GM19240 (cell line): ENCODE measurements around the gene CHI3L1.

ENCODE experiments used
- DNase-seq: peaks from one replicate; pipeline ENCODE4 v3.0.0; 2011; ENCODE audit warnings: low spot score; ENCODE audit not compliant: insufficient read length

CHI3L1 gene

DNA sequence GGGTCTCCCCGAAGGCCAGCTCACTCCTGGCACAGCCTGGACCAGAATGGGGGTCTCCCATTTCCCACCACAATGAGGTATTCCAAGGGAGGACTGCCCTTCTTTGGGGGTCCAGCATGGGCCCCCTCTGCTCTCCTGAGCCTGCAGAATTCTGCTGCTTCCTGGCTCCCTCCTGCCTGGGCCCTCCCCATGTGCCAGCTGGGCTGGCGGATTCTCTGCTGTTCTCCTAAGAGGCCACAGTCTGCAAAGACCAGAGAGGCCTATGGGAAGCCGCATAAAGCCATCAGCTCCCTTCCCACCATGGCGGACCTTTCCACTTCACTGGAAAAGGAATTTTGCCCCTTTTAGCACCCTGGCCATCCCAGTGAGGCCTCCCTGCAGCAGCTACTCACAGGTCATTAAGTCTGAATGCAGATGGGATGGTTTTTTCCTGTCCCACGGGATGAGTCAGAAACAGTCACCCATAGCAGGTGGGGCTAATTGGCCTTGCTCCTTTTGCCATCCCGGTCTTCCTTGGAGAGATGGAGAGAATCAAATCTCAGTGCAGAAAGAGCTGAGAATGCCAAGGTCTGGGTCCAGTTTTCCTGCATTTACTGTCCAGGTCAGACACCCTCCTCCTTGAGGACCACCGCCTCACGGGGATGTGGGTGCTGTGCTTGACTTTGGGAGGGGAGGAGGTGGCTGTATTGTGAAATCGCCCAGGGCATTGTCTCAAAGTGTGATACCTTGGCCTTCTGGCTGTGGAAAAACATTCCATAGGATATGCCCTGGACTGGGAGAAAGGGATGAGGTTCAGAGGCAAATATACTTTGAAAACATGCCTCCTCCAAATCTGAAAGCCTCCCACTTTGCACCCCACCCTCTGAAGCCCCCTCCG lies 34.1 kb downstream of the CHI3L1 start:
- no peak for DNase-seq

DNA sequence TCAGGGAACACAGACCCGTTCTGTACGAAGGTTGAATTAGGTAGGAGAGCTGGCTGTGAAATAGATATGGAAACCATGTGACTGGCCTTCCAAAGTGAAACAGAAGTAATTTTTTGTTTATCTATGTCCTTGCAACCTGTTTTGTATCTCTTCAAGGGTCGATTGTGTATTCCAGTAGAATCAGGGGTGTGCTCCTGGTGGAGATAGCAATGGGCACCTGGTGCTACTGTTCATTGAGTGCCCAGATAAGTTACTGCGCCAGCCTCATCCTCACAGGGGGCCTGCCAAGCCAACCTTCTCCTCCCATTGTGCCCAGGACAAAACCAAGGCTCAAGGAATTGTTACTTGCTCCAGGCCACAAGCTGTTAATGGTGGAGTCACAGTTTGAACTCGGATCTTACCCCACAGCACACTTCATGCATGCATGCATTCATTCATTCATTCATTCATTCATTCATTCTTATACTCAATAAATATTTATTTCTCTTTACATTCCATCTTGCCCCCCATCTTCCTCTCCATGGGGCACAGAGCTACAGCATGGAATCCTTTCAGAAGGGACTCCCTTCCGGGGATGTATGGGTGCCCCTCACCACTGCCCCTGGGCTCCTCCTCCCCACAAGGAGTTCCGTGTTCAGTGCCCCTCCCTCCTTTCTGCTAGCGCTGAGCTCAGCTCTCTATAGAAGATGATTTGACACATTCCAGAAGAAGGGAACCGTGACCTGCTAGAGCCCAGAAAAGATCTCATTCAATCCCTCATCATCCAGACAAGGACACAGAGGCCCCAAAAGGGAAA lies 34.9 kb downstream of the CHI3L1 start:
- DNase-seq: no peak

DNA sequence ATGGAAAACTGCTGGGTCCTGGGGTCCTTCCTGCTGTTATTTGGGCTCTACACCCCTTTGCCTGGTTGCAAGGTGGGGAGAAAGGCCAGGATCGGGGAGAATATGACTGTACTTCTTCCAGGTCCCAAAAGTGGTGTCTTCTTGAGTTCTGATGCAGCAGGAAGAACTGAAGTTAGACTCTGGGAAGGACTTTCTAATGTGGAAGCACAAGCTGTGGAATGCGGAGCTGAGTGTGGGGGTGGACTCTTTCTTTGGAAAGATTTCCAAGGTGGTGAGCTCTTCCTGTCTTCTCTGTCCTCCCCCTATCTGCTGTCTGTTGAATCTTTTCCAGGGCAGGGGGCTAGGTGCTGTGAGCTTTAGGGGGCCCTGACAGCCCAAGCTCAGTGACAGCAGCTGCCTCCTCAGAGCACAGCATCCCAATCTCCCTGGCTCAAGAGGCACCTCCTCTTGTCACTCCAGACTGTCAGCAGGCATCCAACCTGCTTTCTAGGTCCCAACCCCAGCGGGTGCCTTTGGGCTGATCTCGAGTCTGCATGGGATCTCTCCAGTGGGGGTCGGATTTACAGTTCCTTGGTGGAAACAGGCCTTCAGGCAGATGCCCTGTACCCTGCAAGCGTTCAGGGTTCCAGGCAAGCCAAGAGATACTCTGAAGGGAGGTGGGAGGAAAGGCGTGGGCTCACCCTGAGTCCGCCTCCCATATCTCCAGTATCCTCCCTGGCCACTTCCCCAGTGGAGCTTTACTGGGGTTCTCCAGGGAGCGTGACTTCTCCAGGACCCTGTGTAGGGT lies 35.8 kb downstream of the CHI3L1 start:
- no peak for DNase-seq

DNA sequence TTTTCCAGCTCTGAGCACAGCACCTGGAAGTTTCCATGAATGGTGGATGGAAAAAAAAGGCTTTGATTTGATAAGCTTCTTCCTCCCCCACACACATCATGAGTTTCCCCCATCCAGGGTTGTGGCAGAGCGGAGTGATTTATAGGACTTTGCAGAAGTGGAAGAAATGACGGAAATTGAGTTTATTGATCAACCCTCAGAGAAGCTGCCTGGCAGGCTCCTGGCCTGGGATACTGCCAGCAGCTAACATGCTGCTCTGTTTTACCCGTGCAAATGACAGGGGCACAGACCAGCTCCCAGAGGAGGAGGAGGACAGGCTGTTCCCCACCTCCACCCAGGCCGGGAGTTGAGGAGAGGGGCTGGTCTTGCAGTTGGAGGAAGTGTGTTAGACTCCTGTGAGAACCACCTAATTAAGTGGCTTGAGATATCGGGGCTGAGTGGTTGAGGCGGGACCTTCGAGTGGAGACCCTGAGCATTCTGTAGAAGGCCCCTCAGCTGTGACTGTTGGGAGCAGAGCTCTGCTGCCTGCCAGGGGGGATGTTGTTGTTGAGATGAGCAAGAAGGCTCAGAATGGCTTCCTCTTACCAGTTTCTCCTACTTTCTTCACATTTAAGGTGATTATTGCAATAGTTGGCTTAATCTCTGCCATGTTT lies 37.2 kb downstream of the CHI3L1 start:
- DNase-seq: no peak

DNA sequence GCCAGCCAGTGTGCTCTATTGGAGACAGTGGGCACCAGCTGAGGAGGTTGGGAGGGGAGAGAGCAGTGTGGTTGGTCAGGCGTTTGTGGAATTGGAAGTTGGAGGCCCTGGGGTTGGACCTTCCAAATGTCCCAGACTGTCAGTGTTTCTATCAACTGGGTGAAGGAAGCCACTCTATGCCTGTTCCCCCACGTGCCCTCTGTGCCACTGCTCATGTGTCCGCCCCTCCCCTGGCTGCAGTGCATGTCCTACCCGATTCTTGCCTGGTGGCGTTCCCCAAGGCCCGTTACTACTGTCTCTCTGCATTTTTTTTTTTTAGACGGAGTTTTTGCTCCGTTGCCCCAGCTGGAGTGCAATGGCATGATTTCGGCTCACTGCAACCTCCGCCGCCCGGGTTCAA lies 37.9 kb downstream of the CHI3L1 start:
- DNase-seq: no peak

DNA sequence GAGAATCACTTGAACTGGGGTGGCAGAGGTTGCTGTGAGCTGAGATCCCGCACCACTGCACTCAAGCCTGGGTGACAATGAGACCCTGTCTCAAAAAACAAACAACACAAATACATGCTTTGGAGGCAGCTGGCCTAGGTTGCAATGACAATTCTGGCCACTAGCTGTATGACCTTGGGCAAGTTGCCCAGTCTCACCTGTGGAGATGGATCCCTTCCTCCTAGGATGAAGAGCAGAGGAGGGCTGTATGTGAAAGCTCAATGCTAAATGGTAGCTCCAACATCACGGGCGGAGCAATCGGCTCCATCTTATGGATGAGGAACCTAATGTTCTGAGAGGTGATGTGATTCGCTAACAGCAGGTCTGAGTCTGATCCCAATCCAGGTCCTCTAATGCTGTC lies 38.4 kb downstream of the CHI3L1 start:
- DNase-seq: no peak

DNA sequence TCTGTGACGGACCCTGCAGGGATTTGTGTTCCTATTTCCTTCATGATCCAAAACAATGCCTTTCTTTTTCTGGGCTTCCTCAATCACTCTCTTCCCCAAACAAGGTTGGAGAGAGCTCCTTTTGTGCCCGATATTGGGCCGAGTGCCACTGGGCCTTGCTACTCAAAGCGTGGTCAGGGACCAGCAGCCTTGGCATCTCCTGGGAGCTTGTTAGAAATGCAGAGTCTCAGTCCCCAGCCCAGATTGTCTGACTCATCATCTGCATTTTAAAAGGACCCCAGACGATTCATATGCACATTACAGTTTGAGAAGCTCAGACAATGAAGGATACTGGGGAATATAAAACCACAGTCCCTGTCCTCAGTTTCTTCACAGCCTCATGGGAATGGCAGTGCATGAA lies 39.1 kb downstream of the CHI3L1 start:
- DNase-seq: no peak

DNA sequence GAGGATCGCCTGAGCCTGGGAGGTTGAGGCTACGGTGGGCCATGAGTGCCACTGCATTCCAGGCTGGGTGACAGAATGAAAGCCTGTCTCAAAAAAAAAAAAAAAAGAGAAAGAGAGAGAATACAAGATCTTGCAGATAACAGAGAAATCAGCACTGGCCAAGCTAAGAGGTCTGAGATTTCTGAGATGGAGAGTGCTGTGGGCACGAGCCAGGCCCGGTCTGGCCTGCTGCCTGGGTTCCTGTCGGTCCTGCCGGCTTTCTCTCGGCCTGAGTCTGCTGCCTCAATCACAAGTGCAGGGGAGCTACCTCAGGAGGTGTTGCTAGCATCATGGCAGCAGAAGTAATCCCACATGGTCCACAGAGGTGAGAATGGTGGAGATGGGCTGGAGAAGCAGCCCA lies 40.0 kb downstream of the CHI3L1 start:
- no peak for DNase-seq

DNA sequence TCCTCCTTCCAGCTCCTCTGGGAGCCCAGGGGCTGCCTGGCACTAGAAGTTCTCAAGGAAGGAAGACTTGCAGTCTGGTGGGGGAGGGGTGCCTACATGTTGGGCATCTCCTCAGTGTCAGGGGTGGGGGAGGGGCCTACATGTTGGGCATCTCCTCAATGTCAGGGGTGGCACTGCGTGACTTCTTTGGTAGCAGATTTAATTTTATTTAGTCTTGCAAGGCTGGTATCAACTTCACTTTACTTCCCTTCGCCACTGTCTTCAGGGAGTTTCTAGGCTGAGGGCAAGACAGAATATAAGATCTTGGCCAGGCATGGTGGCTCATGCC lies 40.5 kb downstream of the CHI3L1 start:
- DNase-seq: no peak

DNA sequence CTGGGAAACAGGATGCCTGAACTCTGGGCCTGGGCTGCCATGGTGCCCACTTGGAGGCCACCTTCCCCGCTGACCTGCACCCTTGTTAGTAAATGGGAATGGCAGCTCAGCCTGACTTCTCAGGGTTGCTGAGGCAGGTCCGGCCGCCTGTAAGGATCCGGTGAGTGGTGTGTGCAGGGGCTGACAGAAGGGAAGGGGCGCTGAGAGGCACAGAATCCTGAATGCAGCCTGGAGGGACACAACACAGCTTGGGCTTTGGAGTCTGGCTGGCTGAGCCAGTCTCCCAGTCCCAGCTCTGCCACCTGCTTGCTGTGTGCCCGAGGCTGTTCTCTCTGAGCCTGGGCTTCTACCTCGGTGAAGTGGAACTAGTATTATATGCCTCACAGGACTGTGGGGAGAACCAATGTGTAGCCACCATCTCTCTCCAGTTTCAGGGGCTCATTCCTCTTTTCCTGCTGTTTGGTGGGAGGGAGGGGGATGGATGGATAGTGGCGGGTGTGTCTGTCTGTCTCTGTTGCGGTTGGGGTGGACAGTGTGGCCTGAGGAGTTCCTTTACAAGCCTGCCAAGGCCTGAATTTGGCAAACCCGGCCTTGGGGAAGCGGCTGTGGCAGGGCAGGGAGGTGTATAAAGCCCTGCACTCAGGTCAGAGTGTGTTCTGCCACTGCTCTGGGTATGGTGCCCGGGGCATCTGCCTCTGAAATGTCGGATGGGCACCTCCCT lies 41.0 kb downstream of the CHI3L1 start:
- DNase-seq: no peak

DNA sequence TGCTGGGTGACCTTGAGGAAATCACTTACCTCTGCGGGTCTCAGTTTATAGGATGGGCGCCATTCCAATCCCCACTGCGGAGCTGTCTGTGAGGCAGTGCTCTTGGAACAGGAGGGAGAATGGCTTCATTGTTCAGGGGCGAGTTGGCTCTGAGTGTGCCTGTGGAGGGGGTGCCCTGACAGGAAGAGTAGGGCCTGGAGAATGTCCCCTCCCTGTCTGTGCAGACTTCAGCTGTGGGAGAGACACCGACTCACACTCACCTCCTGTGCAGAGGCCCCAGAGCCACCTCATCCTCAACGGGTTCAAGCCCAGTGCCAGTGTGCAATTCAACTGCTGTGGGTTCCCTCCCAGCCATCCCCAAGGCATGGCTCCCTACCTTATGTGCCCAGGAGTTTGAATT lies 41.8 kb downstream of the CHI3L1 start:
- no peak for DNase-seq

DNA sequence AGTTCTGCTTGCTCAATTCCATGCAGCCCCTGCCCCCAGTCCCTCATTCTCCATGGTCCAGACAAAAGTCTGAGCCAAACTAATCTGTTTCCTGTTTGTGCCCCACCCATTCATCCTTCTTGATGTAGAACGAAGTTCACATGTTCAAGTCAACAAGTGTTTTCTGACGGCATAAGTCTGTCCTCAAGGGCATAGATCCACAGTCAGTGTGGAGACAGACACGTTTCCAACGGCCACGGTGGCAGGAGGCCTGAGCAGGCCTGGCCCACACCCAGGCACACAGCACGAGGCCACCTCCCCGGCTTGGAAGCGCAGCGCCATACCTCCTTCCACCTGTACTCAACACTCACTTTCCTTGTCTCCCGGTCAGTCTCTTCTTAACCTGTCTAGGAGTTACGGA lies 42.9 kb downstream of the CHI3L1 start:
- no peak for DNase-seq

DNA sequence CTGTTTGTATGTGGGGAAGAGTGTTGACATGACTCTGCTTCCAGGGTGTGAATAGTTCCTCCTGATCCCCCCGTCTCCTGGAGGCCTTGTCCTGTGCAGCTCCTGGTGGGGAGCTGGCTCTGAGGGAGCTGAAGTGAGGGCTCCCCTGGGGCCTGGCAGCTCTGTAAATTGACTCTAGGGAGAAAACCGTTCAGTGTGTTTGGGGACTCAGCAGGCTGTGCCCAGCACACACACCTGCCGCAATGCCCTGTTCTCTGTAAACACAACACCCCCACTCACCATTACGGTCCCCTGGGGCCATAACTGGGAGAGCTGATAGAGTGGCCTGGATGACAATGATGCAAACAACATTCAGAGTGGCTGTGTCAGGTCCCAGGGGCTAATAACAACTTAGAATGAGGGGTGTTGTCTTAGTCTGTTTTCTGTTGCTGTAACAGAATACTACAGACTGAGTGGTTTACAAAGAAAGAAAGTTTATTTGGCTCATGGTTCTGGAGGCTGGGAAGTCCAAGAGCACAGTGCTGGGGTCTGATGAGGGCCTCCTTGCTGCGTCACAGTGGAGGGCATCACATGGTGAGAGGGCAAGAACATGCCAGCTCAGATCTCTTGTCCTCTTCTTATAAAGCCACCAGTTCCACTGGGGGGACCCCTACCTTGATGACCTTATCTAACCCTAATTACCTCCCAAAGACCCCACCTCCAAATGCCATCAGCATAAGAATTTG lies 43.7 kb downstream of the CHI3L1 start:
- no peak for DNase-seq

DNA sequence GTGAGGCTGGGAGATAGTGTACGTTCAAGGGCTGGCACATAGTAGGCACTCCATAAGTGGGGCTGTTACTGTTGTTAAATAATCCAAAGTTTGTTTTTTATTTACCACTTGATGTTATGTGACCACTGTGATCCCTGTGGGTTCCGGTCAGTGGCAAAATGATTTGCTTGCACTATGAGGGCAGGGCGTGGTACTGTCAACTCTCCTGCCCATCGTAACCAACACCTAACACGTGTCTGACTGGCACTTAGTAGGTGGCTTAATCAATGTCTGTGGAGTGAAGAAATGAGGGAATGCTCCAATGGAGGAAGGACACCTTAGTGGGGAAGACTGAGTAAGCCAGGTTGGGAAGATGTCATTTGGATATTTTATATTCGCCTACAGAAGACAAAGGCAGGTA lies 44.4 kb downstream of the CHI3L1 start:
- no peak for DNase-seq

DNA sequence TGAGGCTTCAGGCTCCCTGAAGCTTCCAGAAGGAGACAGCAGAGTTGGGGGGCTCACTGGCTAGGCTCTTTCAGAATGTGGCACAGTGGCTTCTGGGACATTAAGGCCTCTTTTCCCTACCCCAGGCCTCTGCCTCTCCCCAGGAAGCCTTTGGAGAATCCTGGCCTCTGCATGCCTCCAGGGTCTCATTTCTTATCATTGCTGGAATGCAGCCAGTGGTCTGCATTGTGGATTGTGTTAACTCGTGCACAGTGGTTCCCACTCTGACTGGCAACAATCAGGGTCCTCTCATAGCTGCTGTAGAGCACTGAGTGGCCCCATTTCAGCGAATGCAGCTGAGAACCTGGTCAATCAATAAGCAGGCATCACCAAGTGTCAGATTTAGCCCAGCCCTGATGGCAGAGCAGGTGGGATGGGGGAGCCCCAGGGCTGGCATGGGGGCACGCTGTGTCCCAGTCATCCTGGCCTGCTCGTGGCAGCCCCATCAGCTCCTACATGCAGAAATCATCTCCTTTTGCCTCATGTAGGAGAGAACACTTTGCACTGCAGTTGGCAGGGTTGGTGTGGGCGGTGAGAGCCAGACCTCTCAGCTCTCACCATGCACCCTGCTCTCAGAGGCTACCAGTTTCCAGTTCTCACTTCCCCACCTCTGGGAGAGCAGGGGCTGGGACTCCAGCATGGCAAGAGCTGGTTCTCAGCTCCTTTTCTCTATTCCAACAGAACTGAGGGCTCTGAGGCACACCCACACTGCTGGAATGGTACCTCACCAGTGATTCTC lies 45.6 kb downstream of the CHI3L1 start:
- DNase-seq: no peak

DNA sequence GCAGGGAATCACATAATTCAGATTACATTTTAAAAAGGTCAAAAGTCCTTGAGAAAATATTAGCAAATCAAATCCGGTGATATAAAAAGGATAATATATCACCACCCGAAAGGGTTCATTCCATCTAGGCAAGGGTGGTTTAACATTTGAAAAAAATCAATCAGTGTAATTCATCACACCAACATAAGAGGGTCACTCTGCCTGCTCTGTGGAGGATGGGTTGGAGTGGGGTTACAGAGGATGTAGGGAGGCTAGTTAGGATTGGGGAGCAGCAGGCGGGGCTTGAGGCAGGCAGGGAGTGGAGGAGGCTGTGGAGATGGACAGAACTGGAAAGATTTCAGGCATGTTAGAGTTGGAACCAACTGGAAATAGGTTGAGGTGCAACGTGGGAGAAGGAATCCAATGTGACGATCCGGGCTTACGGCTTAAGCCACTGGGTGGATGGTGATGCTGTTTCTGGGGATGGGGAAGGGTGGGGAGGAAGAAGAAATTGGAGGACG lies 46.5 kb downstream of the CHI3L1 start:
- no peak for DNase-seq

DNA sequence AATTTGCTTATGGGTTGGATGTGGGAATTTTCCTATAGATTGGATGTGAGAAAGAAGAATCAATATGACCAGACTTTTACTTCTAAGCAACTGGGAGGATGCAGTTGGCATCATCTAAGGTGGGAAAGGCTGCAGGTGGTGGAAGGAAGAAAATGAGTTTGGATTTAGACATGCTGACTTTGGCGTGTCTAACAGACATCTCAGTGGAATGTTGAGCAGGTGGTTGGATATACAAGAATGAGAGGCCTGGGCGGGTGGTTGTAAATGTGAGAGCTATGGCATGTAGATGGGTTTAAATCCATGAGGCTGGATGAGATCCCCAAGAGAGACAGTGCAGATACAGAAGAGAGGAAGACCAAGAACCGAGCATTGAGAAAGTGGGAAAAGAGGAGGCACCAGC lies 48.4 kb downstream of the CHI3L1 start:
- DNase-seq: no peak

DNA sequence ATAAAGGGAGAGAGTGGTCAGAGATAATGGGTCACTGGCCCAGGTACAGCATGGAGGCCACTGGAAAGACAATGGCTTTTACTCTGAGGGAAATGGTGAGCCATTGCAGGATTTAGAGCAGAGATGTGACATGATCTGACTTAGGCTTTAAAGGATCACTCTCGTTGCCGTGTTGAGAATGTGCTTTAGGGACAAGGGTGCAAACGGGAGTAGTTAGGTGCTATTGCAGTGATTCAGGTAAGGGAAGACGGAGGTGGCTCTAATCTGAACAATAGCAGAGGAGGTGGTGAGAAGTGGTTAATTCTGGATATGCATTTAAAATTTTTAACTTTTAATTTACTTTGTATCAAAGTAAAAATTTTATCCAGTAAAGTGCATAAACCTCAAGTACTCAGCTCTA lies 49.2 kb downstream of the CHI3L1 start:
- no peak for DNase-seq

DNA sequence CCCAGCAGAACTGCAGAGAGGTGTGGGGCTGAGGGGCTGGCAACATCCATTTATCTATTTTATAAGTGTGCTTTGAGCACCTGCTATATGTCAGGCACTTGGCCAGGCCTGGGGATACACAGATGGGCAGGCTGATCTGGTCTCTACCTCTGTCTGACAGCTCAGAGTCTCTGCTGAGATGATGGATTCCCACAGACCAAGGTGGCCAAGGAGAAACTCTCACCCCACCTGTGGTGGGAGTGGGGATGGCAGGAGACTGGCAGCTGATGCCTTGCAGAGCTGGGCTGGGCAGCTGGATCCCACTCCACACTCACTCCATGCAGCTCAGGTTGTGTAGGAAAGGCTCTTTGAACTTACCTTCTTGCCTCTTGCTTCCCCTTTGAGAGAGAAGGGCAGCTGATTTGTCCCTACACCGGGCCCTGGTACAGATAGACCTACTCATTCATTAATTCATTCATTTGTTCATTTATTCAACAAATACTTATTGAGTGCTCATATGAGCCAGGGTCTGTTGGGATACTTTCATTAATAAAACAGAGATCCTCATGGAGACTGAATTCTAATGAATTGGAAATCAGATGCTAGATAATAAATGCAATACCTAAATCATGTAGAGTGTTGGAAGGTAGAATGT lies 50.0 kb downstream of the CHI3L1 start:
- DNase-seq: no peak
